ENCODE data around the gene LGALS12.

Gene LGALS12, protein sequence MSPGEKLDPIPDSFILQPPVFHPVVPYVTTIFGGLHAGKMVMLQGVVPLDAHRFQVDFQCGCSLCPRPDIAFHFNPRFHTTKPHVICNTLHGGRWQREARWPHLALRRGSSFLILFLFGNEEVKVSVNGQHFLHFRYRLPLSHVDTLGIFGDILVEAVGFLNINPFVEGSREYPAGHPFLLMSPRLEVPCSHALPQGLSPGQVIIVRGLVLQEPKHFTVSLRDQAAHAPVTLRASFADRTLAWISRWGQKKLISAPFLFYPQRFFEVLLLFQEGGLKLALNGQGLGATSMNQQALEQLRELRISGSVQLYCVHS

DNA sequence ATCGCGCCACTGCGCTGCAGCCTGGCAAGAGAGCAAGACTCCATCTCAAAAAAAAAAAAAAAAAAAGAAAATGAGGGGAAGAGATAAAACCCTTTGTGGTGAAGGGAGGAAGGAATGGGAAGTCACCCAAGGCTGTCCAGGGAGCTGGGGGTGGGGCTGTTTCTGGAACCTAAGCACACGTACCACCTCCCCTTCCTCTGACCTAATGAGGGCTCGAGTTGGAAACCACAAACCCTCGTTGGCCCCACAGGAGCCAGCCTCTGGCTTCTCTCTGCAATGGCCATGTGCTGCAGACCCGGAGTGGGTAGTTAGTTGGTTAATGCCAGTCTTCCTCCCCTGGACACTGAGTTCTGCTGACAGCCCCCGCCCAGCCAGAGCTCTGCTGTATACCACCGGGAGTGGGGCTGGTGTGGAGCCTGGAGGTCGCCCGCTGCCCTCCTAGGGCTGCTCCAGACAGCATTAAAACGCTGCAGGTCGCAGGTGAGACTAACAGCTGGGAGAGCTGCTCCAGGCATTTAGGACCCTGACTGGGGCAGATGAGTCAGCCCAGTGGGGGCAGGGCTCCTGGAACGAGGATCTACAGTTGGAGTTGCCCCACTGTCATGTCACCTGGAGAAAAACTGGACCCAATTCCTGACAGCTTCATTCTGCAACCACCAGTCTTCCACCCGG lies at the start of gene LGALS12:
Gene LGALS12, plus strand, starts transcription at position 228 of the 672 bp plus-strand sequence. Its CDS starts 375 bp downstream, at position 603.
- H3K36me3 ChIP-seq (ENCODE audit: control insufficient read depth, insufficient read depth, low read length): no peaks in the 10 kb centered on the region
- no peaks in the 10 kb centered on the region for H3K4me1 ChIP-seq (ENCODE audit: control insufficient read depth, insufficient read depth, low read length)
- H3K27ac ChIP-seq (ENCODE audit: low read depth, low read length): no peak within 1 kb of the TSS
- no peak within 1 kb of the TSS for H3K4me3 ChIP-seq (ENCODE audit: low read length)
- H3K27me3 ChIP-seq (ENCODE audit: control insufficient read depth, insufficient read depth, low read length): no peaks in the 10 kb centered on the region
- no peak within 1 kb of the TSS for H3K9ac ChIP-seq (ENCODE audit: low read length)

DNA sequence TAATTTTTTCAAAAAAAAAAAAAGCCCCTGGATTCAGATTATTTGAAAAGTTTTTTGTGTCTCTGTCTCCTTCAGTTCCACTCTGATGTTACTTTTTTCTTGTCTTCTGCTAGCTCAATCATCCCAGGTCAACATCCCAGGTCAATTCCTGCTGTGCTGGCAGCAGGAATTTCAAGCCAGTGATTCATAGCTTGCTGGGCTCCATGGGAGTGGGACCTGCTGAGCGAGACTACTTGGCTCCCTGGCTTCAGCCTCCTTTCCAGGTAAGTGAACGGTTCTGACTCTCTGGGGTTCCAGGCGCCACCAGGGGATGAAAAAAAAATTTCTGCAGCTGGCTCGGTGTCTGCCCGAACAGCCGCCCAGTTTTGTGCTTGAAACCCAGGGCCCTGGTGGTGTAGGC lies 46.3 kb upstream of the LGALS12 start:
- Histone ChIP-seq H3K27ac (ENCODE audit: low read depth, low read length) (no peak overlapping the region), H3K27me3 (ENCODE audit: control insufficient read depth, insufficient read depth, low read length) (no peaks in the 10 kb centered on the region), H3K4me1 (ENCODE audit: control insufficient read depth, insufficient read depth, low read length) (no peaks in the 10 kb centered on the region), H3K9ac (ENCODE audit: low read length) (no peak overlapping the region), H3K36me3 (ENCODE audit: control insufficient read depth, insufficient read depth, low read length) (no peaks in the 10 kb centered on the region), H3K4me3 (ENCODE audit: low read length) (no peak overlapping the region)

DNA sequence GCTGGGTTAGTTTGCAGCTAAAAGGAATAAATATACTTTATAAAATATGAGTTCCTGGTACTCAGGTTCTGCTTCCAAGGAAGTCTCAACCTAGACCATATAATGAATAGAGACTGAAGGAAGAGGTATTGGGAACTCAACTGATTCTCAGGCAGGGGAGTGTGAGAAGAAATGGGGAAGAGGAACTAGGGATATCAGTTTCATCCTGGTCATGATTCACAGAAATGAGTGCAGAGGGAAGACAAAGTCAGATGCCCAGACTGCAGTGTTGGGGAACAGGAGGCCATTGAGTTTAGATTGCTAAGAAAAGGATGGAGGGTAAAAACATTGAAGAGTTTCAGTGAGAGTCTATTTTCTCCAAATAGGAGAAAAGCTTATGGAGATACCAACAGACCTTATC lies 43.7 kb upstream of the LGALS12 start:
- Histone ChIP-seq H3K27me3 (ENCODE audit: control insufficient read depth, insufficient read depth, low read length) (no peaks in the 10 kb centered on the region), H3K36me3 (ENCODE audit: control insufficient read depth, insufficient read depth, low read length) (no peaks in the 10 kb centered on the region), H3K27ac (ENCODE audit: low read depth, low read length) (no peak overlapping the region), H3K4me3 (ENCODE audit: low read length) (no peak overlapping the region), H3K4me1 (ENCODE audit: control insufficient read depth, insufficient read depth, low read length) (no peaks in the 10 kb centered on the region), H3K9ac (ENCODE audit: low read length) (no peak overlapping the region)

DNA sequence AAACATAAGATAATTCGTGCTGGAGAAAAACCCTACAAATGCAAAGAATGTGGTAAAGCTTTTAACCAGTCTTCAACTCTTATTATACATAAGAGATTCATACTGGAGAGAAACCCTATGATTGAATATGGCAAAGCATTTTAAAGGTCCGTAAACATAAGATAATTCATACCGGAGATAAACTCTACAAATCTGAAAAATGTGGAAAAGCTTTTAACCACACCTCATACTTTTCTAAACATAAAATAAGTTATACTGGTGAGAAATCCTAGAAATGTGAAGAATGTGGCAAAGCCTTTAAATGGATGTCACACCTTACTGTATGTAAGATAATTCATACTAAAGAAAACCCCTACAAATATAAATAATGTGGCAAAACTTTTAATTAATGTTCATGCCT lies 35.6 kb upstream of the LGALS12 start:
- Histone ChIP-seq H3K4me1 (ENCODE audit: control insufficient read depth, insufficient read depth, low read length) (no peaks in the 10 kb centered on the region), H3K27ac (ENCODE audit: low read depth, low read length) (no peak overlapping the region), H3K4me3 (ENCODE audit: low read length) (no peak overlapping the region), H3K9ac (ENCODE audit: low read length) (no peak overlapping the region), H3K27me3 (ENCODE audit: control insufficient read depth, insufficient read depth, low read length) (no peaks in the 10 kb centered on the region), H3K36me3 (ENCODE audit: control insufficient read depth, insufficient read depth, low read length) (no peaks in the 10 kb centered on the region)

DNA sequence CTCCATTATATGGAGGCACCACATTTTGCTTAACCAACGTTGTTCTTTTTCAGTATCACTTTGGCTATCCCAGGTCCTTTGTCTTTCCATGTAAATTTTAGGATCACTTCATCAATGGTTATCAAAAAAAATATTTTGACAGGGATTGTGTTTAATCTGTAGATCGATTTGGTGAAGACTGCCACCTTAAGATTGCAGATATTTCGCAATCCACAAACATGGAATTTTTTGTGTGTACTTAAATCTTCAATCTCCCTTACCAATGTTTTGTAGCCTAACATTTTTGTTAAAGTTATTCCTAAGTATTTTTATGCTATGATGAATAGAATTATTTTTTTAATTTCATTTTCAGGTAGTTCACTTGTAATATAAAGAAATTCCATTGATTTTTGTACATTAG lies 33.5 kb upstream of the LGALS12 start:
- Histone ChIP-seq H3K4me1 (ENCODE audit: control insufficient read depth, insufficient read depth, low read length) (no peaks in the 10 kb centered on the region), H3K27me3 (ENCODE audit: control insufficient read depth, insufficient read depth, low read length) (no peaks in the 10 kb centered on the region), H3K9ac (ENCODE audit: low read length) (no peak overlapping the region), H3K36me3 (ENCODE audit: control insufficient read depth, insufficient read depth, low read length) (no peaks in the 10 kb centered on the region), H3K4me3 (ENCODE audit: low read length) (no peak overlapping the region), H3K27ac (ENCODE audit: low read depth, low read length) (no peak overlapping the region)

DNA sequence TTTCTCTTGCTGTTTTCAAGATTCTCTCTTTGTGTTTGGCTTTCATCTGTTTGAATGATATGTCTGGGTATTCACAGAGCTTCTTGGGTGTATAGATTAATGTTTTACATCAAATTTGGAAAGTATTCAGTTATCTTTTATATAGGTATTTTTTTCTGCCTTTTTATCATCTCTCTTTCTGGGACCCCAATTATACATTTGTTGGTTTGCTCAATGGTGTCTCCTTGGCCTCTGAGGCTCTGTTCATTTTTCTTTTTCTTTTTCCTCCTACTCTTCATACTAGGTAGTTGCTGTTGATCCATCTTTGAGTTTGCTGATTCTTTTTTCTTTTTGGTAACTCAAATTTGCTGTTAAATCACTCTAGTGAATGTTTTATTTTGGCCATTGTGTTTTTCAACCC lies 29.3 kb upstream of the LGALS12 start:
- H3K4me3 ChIP-seq (ENCODE audit: low read length): no peak overlapping the region
- H3K27me3 ChIP-seq (ENCODE audit: control insufficient read depth, insufficient read depth, low read length): no peaks in the 10 kb centered on the region
- no peak overlapping the region for H3K9ac ChIP-seq (ENCODE audit: low read length)
- no peak overlapping the region for H3K27ac ChIP-seq (ENCODE audit: low read depth, low read length)
- no peaks in the 10 kb centered on the region for H3K4me1 ChIP-seq (ENCODE audit: control insufficient read depth, insufficient read depth, low read length)
- H3K36me3 ChIP-seq (ENCODE audit: control insufficient read depth, insufficient read depth, low read length): no peaks in the 10 kb centered on the region

DNA sequence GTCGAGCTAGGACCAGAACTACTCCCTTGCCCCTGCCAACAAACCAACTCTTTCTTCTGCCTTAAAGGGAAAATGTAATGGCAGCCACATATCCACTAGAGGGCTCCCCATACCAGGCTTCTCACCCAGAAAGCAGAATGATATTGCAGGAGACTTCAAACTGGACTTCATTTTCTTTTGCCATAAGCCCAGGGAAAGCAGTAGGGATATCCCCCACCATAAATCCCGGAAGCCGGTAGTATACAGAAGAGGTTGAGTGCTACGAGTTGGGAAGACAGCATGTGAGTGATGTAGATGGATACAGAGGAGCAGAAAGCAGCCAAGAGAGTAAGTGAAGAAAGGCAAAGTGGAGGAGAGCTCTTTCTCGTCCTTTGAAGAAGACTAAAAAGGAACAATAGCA lies 27.0 kb upstream of the LGALS12 start:
- no peak overlapping the region for H3K4me3 ChIP-seq (ENCODE audit: low read length)
- no peak overlapping the region for H3K9ac ChIP-seq (ENCODE audit: low read length)
- H3K4me1 ChIP-seq (ENCODE audit: control insufficient read depth, insufficient read depth, low read length): no peaks in the 10 kb centered on the region

DNA sequence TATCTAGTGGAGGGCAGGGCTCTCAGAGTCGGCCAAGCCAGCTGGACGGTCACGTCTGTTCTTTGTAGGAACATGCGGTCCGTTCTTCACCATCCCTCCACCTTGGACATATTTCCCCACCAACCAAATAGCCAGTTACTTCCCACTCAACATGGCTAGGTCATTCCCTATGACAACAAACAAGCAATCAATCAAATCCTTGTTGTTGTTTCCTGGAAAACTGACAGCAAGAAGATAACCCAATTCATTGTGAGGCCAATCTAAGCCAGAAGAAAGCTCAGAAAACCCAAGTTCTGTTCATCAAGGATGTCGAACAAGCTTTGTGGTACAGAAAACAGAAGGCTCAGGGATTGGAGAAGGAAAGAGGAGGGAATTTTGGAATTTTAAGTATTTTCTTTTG lies 25.8 kb upstream of the LGALS12 start:
- H3K36me3 ChIP-seq (ENCODE audit: control insufficient read depth, insufficient read depth, low read length): no peaks in the 10 kb centered on the region
- no peaks in the 10 kb centered on the region for H3K27me3 ChIP-seq (ENCODE audit: control insufficient read depth, insufficient read depth, low read length)
- H3K27ac ChIP-seq (ENCODE audit: low read depth, low read length): no peak overlapping the region
- no peaks in the 10 kb centered on the region for H3K4me1 ChIP-seq (ENCODE audit: control insufficient read depth, insufficient read depth, low read length)
- H3K4me3 ChIP-seq (ENCODE audit: low read length): no peak overlapping the region
- no peak overlapping the region for H3K9ac ChIP-seq (ENCODE audit: low read length)

More for the DNA sequence above, 27.0 kb upstream of the LGALS12 start:
- H3K27ac ChIP-seq (ENCODE audit: low read depth, low read length): peak overlapping the region; percentile 7
- H3K27me3 ChIP-seq (ENCODE audit: control insufficient read depth, insufficient read depth, low read length): no peaks in the 10 kb centered on the region
- H3K36me3 ChIP-seq (ENCODE audit: control insufficient read depth, insufficient read depth, low read length): no peaks in the 10 kb centered on the region

DNA sequence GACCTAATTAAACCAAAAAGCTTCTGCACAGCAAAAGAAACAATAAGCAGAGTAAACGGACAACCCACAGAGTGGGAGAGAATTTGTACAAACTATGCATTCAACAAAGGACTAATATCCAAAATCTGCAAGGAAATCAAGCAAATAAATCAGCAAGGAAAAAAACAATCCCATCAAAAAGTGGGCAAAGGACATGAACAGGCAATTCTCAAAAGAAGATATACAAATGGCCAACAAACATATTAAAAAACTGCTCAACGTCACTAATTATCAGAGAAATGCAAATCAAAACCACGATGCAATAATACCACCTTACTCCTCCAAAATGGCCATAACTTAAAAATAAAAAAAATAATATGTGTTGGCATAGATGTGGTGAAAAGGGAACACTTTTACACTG lies 20.1 kb upstream of the LGALS12 start:
- H3K36me3 ChIP-seq (ENCODE audit: control insufficient read depth, insufficient read depth, low read length): no peaks in the 10 kb centered on the region
- no peaks in the 10 kb centered on the region for H3K4me1 ChIP-seq (ENCODE audit: control insufficient read depth, insufficient read depth, low read length)
- H3K4me3 ChIP-seq (ENCODE audit: low read length): no peak overlapping the region
- no peak overlapping the region for H3K9ac ChIP-seq (ENCODE audit: low read length)
- H3K27me3 ChIP-seq (ENCODE audit: control insufficient read depth, insufficient read depth, low read length): no peaks in the 10 kb centered on the region
- no peak overlapping the region for H3K27ac ChIP-seq (ENCODE audit: low read depth, low read length)

DNA sequence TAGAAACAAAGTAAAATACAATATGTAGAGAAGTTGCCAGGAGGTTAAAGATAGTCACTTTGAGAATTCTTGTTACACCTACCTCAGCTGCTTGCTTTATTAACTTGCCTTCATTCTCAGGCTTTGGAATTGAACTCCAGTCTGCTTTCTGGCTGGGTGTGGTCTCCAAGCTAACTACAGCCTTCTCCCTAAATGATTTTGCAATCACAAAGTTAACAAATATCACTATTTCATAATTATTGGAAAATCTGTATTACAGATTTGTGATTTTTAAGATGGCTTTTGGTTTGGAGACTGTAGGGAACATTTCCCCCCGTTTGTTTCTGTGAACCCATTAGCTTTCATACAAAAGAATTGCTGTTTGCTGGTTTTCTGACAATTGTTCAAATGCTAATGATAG lies 17.1 kb upstream of the LGALS12 start:
- peaks cover 8% of the 10 kb centered on the region for H3K4me1 ChIP-seq (ENCODE audit: control insufficient read depth, insufficient read depth, low read length)
- no peak overlapping the region for H3K9ac ChIP-seq (ENCODE audit: low read length)
- H3K36me3 ChIP-seq (ENCODE audit: control insufficient read depth, insufficient read depth, low read length): no peaks in the 10 kb centered on the region
- no peak overlapping the region for H3K4me3 ChIP-seq (ENCODE audit: low read length)
- H3K27me3 ChIP-seq (ENCODE audit: control insufficient read depth, insufficient read depth, low read length): no peaks in the 10 kb centered on the region
- H3K27ac ChIP-seq (ENCODE audit: low read depth, low read length): no peak overlapping the region

DNA sequence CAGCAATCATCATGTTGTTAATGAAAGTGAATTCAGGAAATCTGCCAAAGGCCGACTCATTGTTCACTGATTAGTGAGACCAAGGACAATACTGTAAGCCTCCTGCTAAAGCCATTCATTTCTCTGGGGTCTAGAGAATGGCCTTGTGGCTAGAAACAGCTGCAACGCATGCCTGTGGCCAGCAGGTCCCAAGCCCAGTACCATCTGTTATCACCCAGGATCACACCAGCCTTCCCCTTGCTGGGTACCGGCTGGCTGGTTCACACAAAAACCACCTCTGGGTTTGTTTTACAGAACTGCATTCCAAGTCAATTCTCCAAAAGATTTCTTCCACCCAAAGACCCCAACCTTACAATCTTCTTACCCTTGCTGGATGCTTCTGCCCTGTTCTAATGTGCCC lies 16.0 kb upstream of the LGALS12 start:
- peaks cover 8% of the 10 kb centered on the region for H3K4me1 ChIP-seq (ENCODE audit: control insufficient read depth, insufficient read depth, low read length)
- H3K4me3 ChIP-seq (ENCODE audit: low read length): no peak overlapping the region
- H3K36me3 ChIP-seq (ENCODE audit: control insufficient read depth, insufficient read depth, low read length): no peaks in the 10 kb centered on the region
- H3K27me3 ChIP-seq (ENCODE audit: control insufficient read depth, insufficient read depth, low read length): no peaks in the 10 kb centered on the region
- peak overlapping the region; percentile 89 for H3K27ac ChIP-seq (ENCODE audit: low read depth, low read length)
- H3K9ac ChIP-seq (ENCODE audit: low read length): no peak overlapping the region

DNA sequence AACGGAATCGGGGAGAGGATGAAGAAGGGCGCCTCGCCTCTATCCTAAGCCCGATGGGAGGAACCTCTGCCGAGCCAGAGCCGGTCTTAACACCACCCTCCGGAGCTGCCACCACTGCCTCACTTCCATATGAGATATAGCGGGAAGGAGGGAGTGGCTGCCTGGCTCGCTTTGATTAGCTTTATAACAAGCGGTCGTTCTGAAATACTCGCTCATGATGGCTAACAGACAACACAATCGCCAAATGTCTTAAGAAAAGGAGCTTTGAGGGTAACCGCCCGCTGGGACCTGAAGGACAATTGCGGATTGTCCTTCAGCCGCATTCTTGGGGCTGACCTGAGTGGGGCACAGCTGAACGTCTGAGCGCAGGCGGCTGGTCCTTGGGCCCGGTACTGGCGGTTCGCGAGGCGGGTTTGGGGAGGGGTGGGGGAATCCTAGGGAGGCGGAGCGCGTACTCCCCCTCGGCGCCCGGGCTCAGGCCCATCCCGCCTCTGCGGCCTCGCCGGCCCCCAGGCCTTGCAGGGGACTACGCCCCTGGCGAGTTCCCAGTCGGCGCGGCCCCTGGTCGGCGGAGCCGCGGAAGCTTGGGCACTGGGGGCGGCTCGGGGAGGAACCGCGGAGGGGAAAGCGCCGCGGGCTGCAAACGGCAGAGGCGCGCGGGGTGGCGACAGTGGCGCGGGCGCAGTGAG lies 15.2 kb upstream of the LGALS12 start, which contains the start of gene PLAAT5:
Gene PLAAT5, minus strand, starts transcription at position 617 of the 689 bp plus-strand sequence. Its CDS starts 133 bp downstream, at position 484.
- H3K27ac ChIP-seq (ENCODE audit: low read depth, low read length): peak within 1 kb of the TSS; percentile 89
- H3K4me3 ChIP-seq (ENCODE audit: low read length): peak within 1 kb of the TSS; percentile 68
- H3K36me3 ChIP-seq (ENCODE audit: control insufficient read depth, insufficient read depth, low read length): no peaks in the 10 kb centered on the region
- peaks cover 8% of the 10 kb centered on the region for H3K4me1 ChIP-seq (ENCODE audit: control insufficient read depth, insufficient read depth, low read length)
- H3K27me3 ChIP-seq (ENCODE audit: control insufficient read depth, insufficient read depth, low read length): no peaks in the 10 kb centered on the region
- peak within 1 kb of the TSS; percentile 33 for H3K9ac ChIP-seq (ENCODE audit: low read length)
